Measurements from ENCODE around the gene SLC29A2.

SLC29A2 gene

GRCh38 chr11:66343176-66343575, 28.4 kb downstream of the SLC29A2 start:
- Histone ChIP-seq H3K4me1 (peaks cover 12 to 39% (median 33%) of the 10 kb centered on the region in 4 donors), H3K9me3 (no peaks in the 10 kb centered on the region), H3K27me3 (no peaks in the 10 kb centered on the region), H3K36me3 (peaks cover 22 to 46% (median 36%) of the 10 kb centered on the region in 3 donors), H3K27ac (no peak overlapping the region), H3K4me3 (no peak overlapping the region)
- intact Hi-C loops (cut with DNase I; ENCODE audit: low total_unique reads): no loop called here
- TF ChIP-seq CTCF (IDR thresholded peaks at IDR 0.05): no peak
- DNase-seq: no peak

- Histone ChIP-seq H3K27ac (no peak overlapping the region), H3K36me3 (peaks cover 22 to 60% (median 36%) of the 10 kb centered on the region in 3 donors), H3K4me3 (no peak overlapping the region), H3K9me3 (no peaks in the 10 kb centered on the region), H3K4me1 (peaks cover 11 to 43% (median 34%) of the 10 kb centered on the region in 4 donors), H3K27me3 (no peaks in the 10 kb centered on the region)
- peak in 1 of 2 donors; percentile 9 for DNase-seq
- TF ChIP-seq CTCF (IDR thresholded peaks at IDR 0.05): no peak
- intact Hi-C loops (cut with DNase I; ENCODE audit: low total_unique reads): no loop called here
Observed at GRCh38 chr11:66341502-66342126, 29.9 kb downstream of the SLC29A2 start.

GRCh38 chr11:66340596-66341501, 30.7 kb downstream of the SLC29A2 start:
- peak in 1 of 2 donors; percentile 12 for DNase-seq
- no peak overlapping the region for H3K27ac ChIP-seq
- no peaks in the 10 kb centered on the region for H3K27me3 ChIP-seq
- H3K4me1 ChIP-seq: peaks cover 4 to 43% (median 34%) of the 10 kb centered on the region in 4 donors
- TF ChIP-seq CTCF (IDR thresholded peaks at IDR 0.05): no peak
- no peak overlapping the region for H3K4me3 ChIP-seq
- intact Hi-C loops (cut with DNase I; ENCODE audit: low total_unique reads): no loop called here
- H3K36me3 ChIP-seq: peaks cover 22 to 60% (median 36%) of the 10 kb centered on the region in 3 donors
- H3K9me3 ChIP-seq: no peaks in the 10 kb centered on the region

GRCh38 chr11:66339686-66340483, 31.7 kb downstream of the SLC29A2 start:
- intact Hi-C loops (cut with DNase I; ENCODE audit: low total_unique reads): no loop called here
- Histone ChIP-seq H3K36me3 (peaks cover 22 to 60% (median 36%) of the 10 kb centered on the region in 3 donors), H3K4me3 (no peak overlapping the region), H3K27ac (no peak overlapping the region), H3K4me1 (peaks cover 0 to 45% (median 37%) of the 10 kb centered on the region in 4 donors), H3K9me3 (no peaks in the 10 kb centered on the region), H3K27me3 (no peaks in the 10 kb centered on the region)
- TF ChIP-seq CTCF (IDR thresholded peaks at IDR 0.05): no peak
- peak in 1 of 2 donors; percentile 13 for DNase-seq

- Histone ChIP-seq H3K36me3 (peaks cover 22 to 62% (median 36%) of the 10 kb centered on the region in 3 donors), H3K4me1 (peaks cover 0 to 47% (median 37%) of the 10 kb centered on the region in 4 donors), H3K4me3 (no peak overlapping the region), H3K27me3 (no peaks in the 10 kb centered on the region), H3K9me3 (no peaks in the 10 kb centered on the region), H3K27ac (no peak overlapping the region)
- peak in 1 of 2 donors; percentile 10 for DNase-seq
- intact Hi-C loops (cut with DNase I; ENCODE audit: low total_unique reads): no loop called here
- no peak for TF ChIP-seq CTCF (IDR thresholded peaks at IDR 0.05)
Observed at GRCh38 chr11:66339162-66339675, 32.3 kb downstream of the SLC29A2 start.

Data from tibial artery (tissue), 4 donors.